ENCODE data around the gene RAB40C.

DNA sequence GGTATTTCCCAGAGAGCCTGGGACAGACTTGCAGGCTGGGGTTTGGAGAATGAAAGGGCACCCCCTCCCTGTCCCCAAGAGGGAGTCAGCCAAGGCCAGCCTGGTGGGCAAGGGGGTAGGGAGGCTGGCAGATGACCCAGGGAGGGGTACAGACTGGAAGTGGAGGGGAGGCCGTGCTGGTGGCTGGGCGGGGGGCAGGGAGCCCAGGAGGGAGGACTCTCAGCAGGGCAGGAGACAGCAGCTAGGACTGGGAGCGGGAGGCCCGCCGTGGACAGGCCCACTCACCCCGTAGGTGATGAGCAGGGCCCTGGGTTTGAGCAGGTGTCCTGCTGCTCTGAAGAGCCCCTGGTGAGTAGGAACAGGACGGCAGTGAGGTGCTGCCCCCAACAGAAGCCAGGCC, 45.1 kb downstream of the RAB40C start:
- no peak for TF ChIP-seq POLR2AphosphoS5 (IDR thresholded peaks at IDR 0.05)
- TF ChIP-seq, protein P1, sequence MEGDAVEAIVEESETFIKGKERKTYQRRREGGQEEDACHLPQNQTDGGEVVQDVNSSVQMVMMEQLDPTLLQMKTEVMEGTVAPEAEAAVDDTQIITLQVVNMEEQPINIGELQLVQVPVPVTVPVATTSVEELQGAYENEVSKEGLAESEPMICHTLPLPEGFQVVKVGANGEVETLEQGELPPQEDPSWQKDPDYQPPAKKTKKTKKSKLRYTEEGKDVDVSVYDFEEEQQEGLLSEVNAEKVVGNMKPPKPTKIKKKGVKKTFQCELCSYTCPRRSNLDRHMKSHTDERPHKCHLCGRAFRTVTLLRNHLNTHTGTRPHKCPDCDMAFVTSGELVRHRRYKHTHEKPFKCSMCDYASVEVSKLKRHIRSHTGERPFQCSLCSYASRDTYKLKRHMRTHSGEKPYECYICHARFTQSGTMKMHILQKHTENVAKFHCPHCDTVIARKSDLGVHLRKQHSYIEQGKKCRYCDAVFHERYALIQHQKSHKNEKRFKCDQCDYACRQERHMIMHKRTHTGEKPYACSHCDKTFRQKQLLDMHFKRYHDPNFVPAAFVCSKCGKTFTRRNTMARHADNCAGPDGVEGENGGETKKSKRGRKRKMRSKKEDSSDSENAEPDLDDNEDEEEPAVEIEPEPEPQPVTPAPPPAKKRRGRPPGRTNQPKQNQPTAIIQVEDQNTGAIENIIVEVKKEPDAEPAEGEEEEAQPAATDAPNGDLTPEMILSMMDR (IDR thresholded peaks at IDR 0.05), result no peak
